PC-3 (cell line): ENCODE measurements around the gene TESK2. TPM values are rescaled to one million over a fixed set of nuclear protein-coding genes. Genes with fewer than 3 reads are reported as not detected.

ENCODE experiments used
- ATAC-seq: fragments of 200-7000 bp; cut with Tn5 transposase; 2 replicates; pipeline ENCODE4 v1.9.1; 2020; ENCODE audit warnings: mild to moderate bottlenecking, moderate library complexity
- BruUV-seq: library from RNA; stranded (reverse); fragments of 400-500 nt; replicated peaks from 2 replicates; lab custom pipeline; 2021; lab: Mats Ljungman, UMichigan
- CTCF ChIA-PET: fragments of 300-600 bp; sonication (Branson Sonifier 250); formaldehyde crosslinking; loops from one replicate; lab custom pipeline; 2022; ENCODE audit warnings: antibody characterized with exemption; lab: Charles Lee
- POLR2A ChIA-PET: fragments of 300-600 bp; sonication (Branson Sonifier 250); formaldehyde crosslinking; loops from one replicate; lab custom pipeline; 2022; ENCODE audit warnings: antibody characterized with exemption; ENCODE audit not compliant: unreplicated experiment; lab: Charles Lee
- DNase-seq: peaks from one replicate; pipeline ENCODE4 v3.0.0-alpha.2; 2015
- H2AFZ ChIP-seq: fragments of 300-600 bp; sonication (generic); 2 replicates; pipeline ENCODE4 v1.6.0; 2016; ENCODE audit warnings: antibody characterized with exemption, low read length
- H3F3A ChIP-seq: fragments of 300-600 bp; sonication (generic); one replicate; pipeline ENCODE4 v1.6.0; 2017; ENCODE audit warnings: antibody characterized with exemption, low read length, control low read depth, mild to moderate bottlenecking; ENCODE audit not compliant: unreplicated experiment
- H3K27ac ChIP-seq: fragments of 300-600 bp; sonication (generic); 2 replicates; pipeline ENCODE4 v1.5.1; 2016; ENCODE audit warnings: mild to moderate bottlenecking, low read length
- H3K27me3 ChIP-seq: fragments of 300-600 bp; sonication (generic); 2 replicates; pipeline ENCODE4 v1.6.1; 2016; ENCODE audit warnings: low read length, mixed read lengths
- H3K36me3 ChIP-seq: fragments of 300-600 bp; sonication (generic); 2 replicates; pipeline ENCODE4 v1.6.1; 2016; ENCODE audit warnings: low read depth, mixed run types, low read length, mixed read lengths
- H3K4me1 ChIP-seq: fragments of 300-600 bp; sonication (generic); 2 replicates; pipeline ENCODE4 v1.5.1; 2016; ENCODE audit warnings: low read length; ENCODE audit not compliant: insufficient read depth
- H3K4me2 ChIP-seq: fragments of 300-600 bp; sonication (generic); 2 replicates; pipeline ENCODE4 v1.6.0; 2016; ENCODE audit warnings: low read length
- H3K4me3 ChIP-seq: fragments of 300-600 bp; sonication (generic); 2 replicates; pipeline ENCODE4 v1.5.1; 2016; ENCODE audit warnings: mild to moderate bottlenecking, low read length, mixed read lengths
- H3K79me2 ChIP-seq: fragments of 300-600 bp; sonication (generic); 2 replicates; pipeline ENCODE4 v1.6.1; 2017; ENCODE audit warnings: low read length, mixed read lengths
- H3K9ac ChIP-seq: fragments of 300-600 bp; sonication (generic); 2 replicates; pipeline ENCODE4 v1.6.0; 2016; ENCODE audit warnings: mild to moderate bottlenecking, low read length
- H3K9me2 ChIP-seq: fragments of 300-600 bp; sonication (generic); replicated peaks from 2 replicates; pipeline ENCODE4 v1.6.1; 2016; ENCODE audit warnings: mixed run types, low read length, mixed read lengths
- H3K9me3 ChIP-seq: fragments of 300-600 bp; sonication (generic); 2 replicates; pipeline ENCODE4 v1.6.1; 2016; ENCODE audit warnings: low read length, mixed read lengths
- H4K20me1 ChIP-seq: fragments of 300-600 bp; sonication (generic); 2 replicates; pipeline ENCODE4 v1.6.1; 2016; ENCODE audit warnings: low read length, mixed read lengths
- CTCF ChIP-seq: fragments of 300-600 bp; sonication (generic); conservative IDR thresholded peaks from 2 replicates; pipeline ENCODE4 v1.5.1; 2017; ENCODE audit warnings: antibody characterized with exemption, low read depth, mild to moderate bottlenecking, low read length
- EZH2 ChIP-seq: fragments of 300-600 bp; sonication (generic); IDR thresholded peaks from one replicate; pipeline ENCODE4 v1.6.1; 2017; ENCODE audit warnings: antibody characterized with exemption, mild to moderate bottlenecking, low read length; ENCODE audit not compliant: unreplicated experiment
- EZH2phosphoT487 ChIP-seq: fragments of 300-600 bp; sonication (generic); IDR thresholded peaks from 2 replicates; pipeline ENCODE4 v1.6.1; 2018; ENCODE audit warnings: mild to moderate bottlenecking, antibody characterized with exemption, low read length, borderline replicate concordance
- intact Hi-C: fragments of 100-400 bp; cut with micrococcal nuclease; formaldehyde crosslinking; loops from 2 replicates; pipeline ENCODE4 v1.9.0; 2023
- total RNA-seq: library from RNA; depleted of rRNA; stranded (reverse); fragments of >200 nt; gene quantifications from 2 replicates; pipeline ENCODE4 v1.2.3, GENCODE V29; 2014

TESK2 gene
- total RNA-seq, 1 experiment from 2014 or later, result 6.0 TPM

GRCh38 chr1:45400049-45400448, 90.9 kb downstream of the TESK2 start:
- DNase-seq, result no peak
- no peaks in the 10 kb centered on the region for H3K27me3 ChIP-seq
- H3K4me3 ChIP-seq, result no peak overlapping the region
- ATAC-seq, result no peak
- no peak overlapping the region for H2AFZ ChIP-seq
- no peak overlapping the region for H3K9ac ChIP-seq
- H3K4me1 ChIP-seq, result no peaks in the 10 kb centered on the region
- no peak overlapping the region for H3K27ac ChIP-seq
- TF ChIP-seq CTCF (no peak), EZH2phosphoT487 (no peak), EZH2 (no peak)
- BruUV-seq, result no TSS peak
- intact Hi-C loops, result no loop called here
- POLR2A ChIA-PET, result no interaction called here
- no peaks in the 10 kb centered on the region for H3K9me3 ChIP-seq
- H3K9me2 ChIP-seq, result no peaks in the 10 kb centered on the region
- H3K79me2 ChIP-seq, result no peaks in the 10 kb centered on the region
- no peaks in the 10 kb centered on the region for H4K20me1 ChIP-seq
- no peaks in the 10 kb centered on the region for H3F3A ChIP-seq
- no peak overlapping the region for H3K4me2 ChIP-seq
- no peaks in the 10 kb centered on the region for H3K36me3 ChIP-seq
- CTCF ChIA-PET, result no interaction called here

- Histone ChIP-seq H3K9me3 (no peaks in the 10 kb centered on the region), H3K9me2 (no peaks in the 10 kb centered on the region), H3K4me3 (no peak overlapping the region), H3K27ac (no peak overlapping the region), H3K27me3 (no peaks in the 10 kb centered on the region), H3F3A (no peaks in the 10 kb centered on the region), H3K79me2 (no peaks in the 10 kb centered on the region), H3K4me1 (peaks cover 8% of the 10 kb centered on the region; the same call in 1 of the 2 replicates), H3K36me3 (no peaks in the 10 kb centered on the region), H2AFZ (no peak overlapping the region), H3K9ac (no peak overlapping the region), H4K20me1 (no peaks in the 10 kb centered on the region), H3K4me2 (no peak overlapping the region)
- ChIA-PET POLR2A (no interaction called here), CTCF (no interaction called here)
- intact Hi-C loops, result no loop called here
- TF ChIP-seq EZH2phosphoT487 (no peak), CTCF (no peak), EZH2 (no peak)
- BruUV-seq, result no TSS peak
- ATAC-seq, result no peak
- DNase-seq, result no peak
Observed at GRCh38 chr1:45397285-45397684, 93.7 kb downstream of the TESK2 start.

- Histone ChIP-seq H3K27ac (no peak overlapping the region), H3K4me3 (no peak overlapping the region), H3F3A (no peaks in the 10 kb centered on the region), H3K27me3 (no peaks in the 10 kb centered on the region), H4K20me1 (no peaks in the 10 kb centered on the region), H3K4me1 (peaks cover 8% of the 10 kb centered on the region; the same call in 1 of the 2 replicates), H3K9me2 (no peaks in the 10 kb centered on the region), H3K9me3 (no peaks in the 10 kb centered on the region), H3K36me3 (no peaks in the 10 kb centered on the region), H3K4me2 (no peak overlapping the region), H2AFZ (no peak overlapping the region), H3K9ac (no peak overlapping the region), H3K79me2 (no peaks in the 10 kb centered on the region)
- TF ChIP-seq EZH2 (no peak), CTCF (no peak), EZH2phosphoT487 (no peak)
- ATAC-seq (peak; percentile 70), DNase-seq (peak; percentile 16)
- CTCF ChIA-PET, result no interaction called here
- no TSS peak for BruUV-seq
- POLR2A ChIA-PET, result no interaction called here
- intact Hi-C loops, result no loop called here
Observed at GRCh38 chr1:45395582-45395981, 95.4 kb downstream of the TESK2 start.
